HG02623 (cell line): Measurements from ENCODE around the gene ZNF639.
A peak's percentile ranks its signal among the peaks of the same experiment; 100 is the strongest.

Source experiments
- ATAC-seq: cut with Tn5 transposase; IDR thresholded peaks from one replicate; pipeline ENCODE4 v1.9.1; 2021; ENCODE audit warnings: moderate library complexity; ENCODE audit not compliant: unreplicated experiment

ZNF639 gene

DNA sequence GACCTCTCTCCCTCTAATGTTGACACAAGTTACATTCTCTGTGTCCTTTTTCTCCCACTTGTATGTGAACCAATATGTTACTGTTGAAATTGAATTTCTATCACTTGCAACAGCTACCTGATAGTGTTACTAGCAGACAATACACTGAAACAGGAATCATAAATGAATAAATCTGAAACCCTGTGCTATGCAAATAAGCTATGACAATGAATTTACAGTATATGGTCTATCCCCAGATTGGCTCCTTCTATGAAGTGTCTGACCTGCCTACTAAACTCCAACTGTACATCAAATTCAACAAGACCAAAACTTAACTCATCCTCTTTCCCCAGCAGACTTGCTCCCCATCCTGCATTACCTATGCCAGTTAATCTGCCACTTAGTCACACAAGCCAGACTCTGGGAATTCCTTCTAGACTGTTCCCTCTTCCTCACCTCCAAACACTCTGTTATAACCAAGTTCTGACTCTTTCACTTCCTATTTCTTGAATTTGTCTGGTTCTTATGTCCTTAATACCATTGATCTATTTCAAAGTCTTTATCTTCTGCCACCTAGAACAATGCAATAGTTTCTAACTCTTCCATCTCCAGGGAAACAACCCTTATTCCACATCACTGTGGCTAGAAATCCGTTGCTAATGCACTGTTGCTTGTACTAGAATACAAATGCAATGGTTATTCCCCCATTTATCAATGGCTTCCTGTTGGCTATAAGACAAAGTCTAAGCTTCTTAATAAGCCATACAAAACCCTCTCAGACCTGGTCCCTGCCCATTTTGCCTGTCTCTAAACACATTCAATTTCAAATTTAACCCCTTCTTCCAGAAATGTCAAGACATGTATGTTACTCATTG is 13.4 kb upstream of the ZNF639 start:
- peak; percentile 87 for ATAC-seq

DNA sequence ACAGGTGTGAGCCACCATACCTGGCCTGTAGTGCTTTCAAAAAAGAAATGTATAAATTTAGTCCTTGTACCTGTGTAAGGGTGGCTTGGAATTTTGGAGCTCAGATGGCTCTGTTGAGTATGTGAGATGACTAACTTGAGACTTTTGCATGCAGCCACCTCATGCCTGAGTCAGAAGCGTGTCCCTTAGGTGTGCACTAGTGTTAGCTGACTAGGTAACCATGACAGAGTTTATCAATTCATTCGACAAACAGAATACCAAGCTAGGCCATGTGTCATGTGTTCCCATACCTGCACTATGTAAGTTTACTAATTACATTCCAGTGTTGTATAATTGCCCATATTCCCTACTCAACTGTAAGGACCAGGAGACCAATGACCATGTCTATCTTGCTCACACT is 4.0 kb upstream of the ZNF639 start:
- ATAC-seq = no peak

DNA sequence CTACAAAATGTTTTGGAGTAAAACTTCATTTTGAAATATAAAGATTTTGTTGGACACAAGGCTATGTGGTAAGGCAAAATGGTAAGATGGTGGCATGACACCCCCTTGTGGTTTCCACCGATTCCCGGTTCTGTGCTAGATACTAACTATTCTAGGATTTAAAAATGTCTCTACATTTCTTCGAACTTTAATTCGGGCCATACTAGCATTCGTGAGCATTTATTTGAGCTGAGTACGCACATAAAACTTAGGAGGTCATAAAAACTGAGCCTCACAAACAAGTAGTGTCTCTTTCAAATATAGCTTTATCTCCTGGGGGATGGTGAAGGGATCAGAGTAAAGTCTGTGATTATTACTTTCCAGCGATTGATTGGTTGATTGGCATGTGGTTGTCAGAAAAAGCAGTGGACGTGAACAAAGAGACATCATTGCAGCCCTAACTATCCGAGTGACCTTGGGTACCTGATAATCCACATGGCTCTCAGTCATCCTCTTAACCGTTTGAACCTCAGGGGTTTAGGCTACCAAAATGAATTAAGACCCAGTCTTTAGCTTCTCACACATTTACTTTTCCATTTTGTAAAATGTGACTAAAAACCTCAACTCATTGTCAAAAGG is 1.1 kb upstream of the ZNF639 start:
- no peak for ATAC-seq

GRCh38 chr3:179323197-179324110 is 623 bp downstream of the ZNF639 start:
- ATAC-seq = peak; percentile 37

DNA sequence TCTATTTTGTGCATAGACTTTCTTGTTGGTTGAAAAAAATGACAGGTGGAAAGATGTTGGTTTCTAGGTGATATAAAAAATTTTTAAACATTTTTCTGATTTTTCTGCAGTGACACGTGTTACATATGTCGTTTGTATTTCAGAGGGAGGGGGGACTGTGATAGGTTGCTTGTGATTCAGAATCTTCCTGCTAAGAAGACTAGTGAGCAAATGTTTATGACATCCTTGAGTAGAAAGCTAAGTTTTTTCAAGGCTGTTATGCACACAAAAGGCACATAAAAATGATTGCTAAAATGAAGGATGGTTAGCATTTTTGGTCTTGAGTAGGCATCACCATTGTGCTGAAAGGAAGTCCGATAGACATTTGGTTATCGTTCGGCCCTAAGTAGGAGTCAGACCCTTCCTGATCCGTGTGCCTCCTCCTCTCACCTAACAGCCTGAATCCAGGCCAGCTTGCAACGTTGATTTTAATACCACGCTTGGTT is 1.5 kb downstream of the ZNF639 start:
- ATAC-seq = no peak

- no peak for ATAC-seq
These were observed 7.6 kb downstream of the ZNF639 start for GRCh38 chr3:179330438-179330837.

GRCh38 chr3:179332240-179332639 is 9.4 kb downstream of the ZNF639 start:
- no peak for ATAC-seq

GRCh38 chr3:179333084-179333483 is 10.3 kb downstream of the ZNF639 start:
- ATAC-seq = no peak

GRCh38 chr3:179336345-179336929 is 13.6 kb downstream of the ZNF639 start:
- no peak for ATAC-seq

- ATAC-seq = peak; percentile 89
These were observed 24.7 kb downstream of the ZNF639 start, which contains the start of gene MFN1 for GRCh38 chr3:179347345-179348194. Gene MFN1, plus strand, starts transcription at chr3:179347709. Its CDS starts 1,143 bp downstream, at chr3:179348852.

GRCh38 chr3:179348325-179349013 is 25.6 kb downstream of the ZNF639 start:
- ATAC-seq = peak; percentile 63

DNA sequence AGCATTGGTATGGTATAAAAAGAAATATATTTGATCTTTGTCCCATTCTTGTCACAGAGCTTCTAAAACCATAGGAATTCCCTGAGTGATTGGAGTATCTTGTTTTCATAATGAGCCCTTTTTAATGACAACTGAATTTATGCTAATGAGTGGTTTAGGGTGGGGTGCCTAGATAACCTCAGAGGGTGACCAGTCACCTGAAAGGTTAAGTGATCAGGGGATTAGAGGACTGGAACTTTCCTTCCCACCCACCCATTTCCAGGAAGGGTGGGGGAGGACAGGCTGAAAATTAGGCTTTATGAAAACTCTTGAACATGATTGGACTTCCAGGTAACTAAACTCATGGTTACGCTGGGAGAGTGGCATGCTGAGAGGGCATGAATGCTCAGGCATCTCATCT is 33.2 kb downstream of the ZNF639 start:
- no peak for ATAC-seq

DNA sequence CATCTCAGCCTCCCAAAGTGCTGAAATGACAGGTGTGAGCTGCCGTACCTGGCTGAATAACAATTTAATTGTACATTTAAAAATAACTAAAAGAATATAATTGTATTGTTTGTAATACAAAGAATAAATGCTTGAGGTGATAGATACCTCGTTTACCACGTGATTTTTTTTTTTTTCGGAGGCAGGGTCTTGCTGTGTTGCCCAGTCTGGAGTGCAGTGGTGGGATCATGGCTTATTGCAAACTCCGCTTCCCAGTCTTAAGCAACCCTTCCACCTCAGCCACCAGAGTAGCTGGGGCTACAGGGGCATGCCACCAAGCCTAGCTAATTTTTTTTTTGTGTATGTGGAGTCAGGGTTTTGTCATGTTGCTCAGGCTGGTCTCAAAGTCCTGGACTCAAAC is 40.5 kb downstream of the ZNF639 start:
- no peak for ATAC-seq

- ATAC-seq = no peak
These were observed 46.8 kb downstream of the ZNF639 start for GRCh38 chr3:179369621-179370020.

- ATAC-seq = no peak
These were observed 51.1 kb downstream of the ZNF639 start for GRCh38 chr3:179373938-179374337.

DNA sequence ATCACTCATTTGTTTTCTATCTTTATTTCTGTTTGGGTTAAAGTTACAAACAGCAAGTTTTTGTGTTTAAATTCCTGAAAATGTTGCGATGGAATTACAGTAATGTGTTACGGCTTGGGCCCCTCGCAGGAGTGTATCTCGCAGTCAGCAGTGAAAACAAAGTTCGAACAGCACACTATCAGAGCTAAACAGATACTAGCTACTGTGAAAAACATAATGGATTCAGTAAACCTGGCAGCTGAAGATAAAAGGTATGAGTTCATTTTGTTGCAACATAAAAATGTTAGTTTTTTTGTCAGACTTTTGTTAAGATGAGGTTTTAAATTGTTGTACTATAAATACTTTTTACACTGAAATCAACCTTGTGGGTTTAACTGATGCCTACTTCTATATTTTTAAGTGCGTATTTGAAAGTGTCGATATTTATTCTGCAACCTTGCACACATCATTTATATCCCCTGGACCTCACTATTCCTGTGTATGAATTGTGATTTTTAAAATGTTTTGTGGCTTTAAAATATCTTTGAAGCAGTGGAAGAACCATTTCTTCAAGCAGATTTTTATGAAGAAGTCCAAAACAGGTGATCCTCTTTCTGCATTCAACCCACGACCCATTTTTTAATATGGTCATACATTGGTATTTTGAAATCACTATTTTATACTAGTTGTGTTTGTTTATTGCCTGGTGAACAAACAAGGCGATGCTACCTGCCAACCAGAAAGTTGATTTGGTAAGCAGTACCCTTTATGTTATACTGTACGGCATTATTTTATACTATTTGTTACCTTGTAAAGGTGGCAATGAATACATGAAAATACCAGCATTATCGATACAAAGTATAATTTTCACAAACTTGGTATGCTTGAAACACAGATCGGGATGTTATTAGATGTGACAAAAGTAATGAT is 52.5 kb downstream of the ZNF639 start:
- no peak for ATAC-seq

- no peak for ATAC-seq
These were observed 53.6 kb downstream of the ZNF639 start for GRCh38 chr3:179376474-179376873.
